ENCODE measurements around the gene BTBD19. TPM values are rescaled to one million over a fixed set of nuclear protein-coding genes. Genes with fewer than 3 reads are reported as not detected.
A peak's percentile ranks its signal among the peaks of the same experiment; 100 is the strongest.

BTBD19 gene
- total and polyA plus RNA-seq, 2 of the 4 experiments (the other 2 are of a cell fraction), result 0.90 to 17.2 TPM

DNA sequence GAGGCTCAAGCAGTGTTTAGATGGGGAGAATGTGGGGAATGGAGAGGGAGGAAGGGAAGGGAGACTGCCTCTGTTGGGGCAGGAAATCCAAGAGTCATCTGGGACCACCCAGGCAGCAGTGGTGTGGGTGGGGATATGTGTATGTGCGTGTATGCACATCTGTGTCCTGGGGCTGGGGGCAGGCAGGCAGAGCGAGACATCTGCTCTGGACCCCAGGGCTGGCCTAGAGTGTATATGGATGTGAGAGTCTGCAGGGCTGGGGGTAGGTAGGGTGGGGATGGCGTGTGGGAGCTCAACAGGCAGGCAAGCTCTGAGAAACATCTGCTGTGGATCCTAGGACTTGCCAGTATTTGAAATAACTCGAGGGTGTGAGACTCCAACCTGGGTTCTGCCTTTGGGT, 31.3 kb downstream of the BTBD19 start:
- Histone ChIP-seq H2BK5ac (ENCODE audit: low read depth, low read length, poor library complexity, severe bottlenecking) (no peak overlapping the region), H4K5ac (ENCODE audit: low read depth, low read length) (no peak overlapping the region), H3K23ac (ENCODE audit: low read depth, low read length) (no peak overlapping the region), H2BK120ac (ENCODE audit: low read depth, low read length) (no peak overlapping the region), H2AK9ac (replicated peaks; ENCODE audit: low read depth, low read length, poor library complexity) (no peak overlapping the region), H3K4me3 (ENCODE audit: insufficient read depth, low read depth, low read length) (no peak overlapping the region), H3K4ac (ENCODE audit: low read depth, low read length) (no peak overlapping the region), H3K18ac (ENCODE audit: low read depth, low read length) (no peak overlapping the region), H3K79me1 (ENCODE audit: low read depth in 1 of 2, low read length in 2 of 2) (no peaks in the 10 kb centered on the region), H2AFZ (replicated peaks; ENCODE audit: low read length, poor library complexity) (peak overlapping the region; percentile 46), H3K27ac (ENCODE audit: insufficient read depth, low read length) (no peak overlapping the region), H3K14ac (replicated peaks; ENCODE audit: low read depth, low read length) (no peak overlapping the region), H3K56ac (ENCODE audit: extremely low read depth, insufficient read depth, low read length) (no peak overlapping the region), H3K9me1 (ENCODE audit: insufficient read depth, low read length) (no peaks in the 10 kb centered on the region), H4K8ac (ENCODE audit: low read depth in 2 of 2, low read length in 2 of 2) (no peak overlapping the region), H3K4me2 (ENCODE audit: low read depth, low read length) (no peak overlapping the region), H2BK20ac (ENCODE audit: low read depth, low read length) (no peak overlapping the region), H4K91ac (ENCODE audit: insufficient read depth, low read depth, low read length) (no peak overlapping the region), H2AK5ac (ENCODE audit: low read depth, low read length) (no peak overlapping the region), H3K4me1 (ENCODE audit: control insufficient read depth, insufficient read depth, low read length) (no peaks in the 10 kb centered on the region), H4K20me1 (ENCODE audit: insufficient read depth, low read length) (no peaks in the 10 kb centered on the region), H3K9me3 (ENCODE audit: control insufficient read depth, insufficient read depth, low read length) (no peaks in the 10 kb centered on the region), H3K27me3 (ENCODE audit: control insufficient read depth, insufficient read depth, low read length) (no peaks in the 10 kb centered on the region; the same call in 1 of the 2 replicates), H2BK15ac (ENCODE audit: low read depth, low read length) (no peak overlapping the region), H3K36me3 (ENCODE audit: control insufficient read depth, insufficient read depth, low read length) (no peaks in the 10 kb centered on the region), H3K9ac (ENCODE audit: low read depth, low read length) (no peak overlapping the region)
- in situ Hi-C loops (cut with MboI; ENCODE audit: low sequenced_read_pairs) (loop anchor here (10.0 kb wide), 1 partner anchor 465 kb away; no protein-coding TSS in a partner anchor), intact Hi-C loops (cut with micrococcal nuclease) (loop anchor here (5.0 kb wide), 2 partner anchors 148 to 463 kb away; partner anchors contain the start of gene EIF2B3), dilution Hi-C loops (cut with HindIII; ENCODE audit: low sequenced_read_pairs, unreplicated experiment) (no loop called here)
- ChIA-PET POLR2A (ENCODE audit: unreplicated experiment) (no interaction called here), CTCF (no interaction called here)
- no TSS peak for BruUV-seq (replicated peaks)
- DNase-seq (no peak), ATAC-seq (ENCODE audit: low read depth) (no peak)
- WGBS, 2 experiments (ENCODE audit: extremely low coverage in 2 of 2, insufficient read length in 1 of 2), result no CpG with 5 or more reads among the region's 4 CpGs
- TF ChIP-seq MAFK (IDR thresholded peaks at IDR 0.05; ENCODE audit: low read depth, low read length), result no peak
- TF ChIP-seq, protein P1, sequence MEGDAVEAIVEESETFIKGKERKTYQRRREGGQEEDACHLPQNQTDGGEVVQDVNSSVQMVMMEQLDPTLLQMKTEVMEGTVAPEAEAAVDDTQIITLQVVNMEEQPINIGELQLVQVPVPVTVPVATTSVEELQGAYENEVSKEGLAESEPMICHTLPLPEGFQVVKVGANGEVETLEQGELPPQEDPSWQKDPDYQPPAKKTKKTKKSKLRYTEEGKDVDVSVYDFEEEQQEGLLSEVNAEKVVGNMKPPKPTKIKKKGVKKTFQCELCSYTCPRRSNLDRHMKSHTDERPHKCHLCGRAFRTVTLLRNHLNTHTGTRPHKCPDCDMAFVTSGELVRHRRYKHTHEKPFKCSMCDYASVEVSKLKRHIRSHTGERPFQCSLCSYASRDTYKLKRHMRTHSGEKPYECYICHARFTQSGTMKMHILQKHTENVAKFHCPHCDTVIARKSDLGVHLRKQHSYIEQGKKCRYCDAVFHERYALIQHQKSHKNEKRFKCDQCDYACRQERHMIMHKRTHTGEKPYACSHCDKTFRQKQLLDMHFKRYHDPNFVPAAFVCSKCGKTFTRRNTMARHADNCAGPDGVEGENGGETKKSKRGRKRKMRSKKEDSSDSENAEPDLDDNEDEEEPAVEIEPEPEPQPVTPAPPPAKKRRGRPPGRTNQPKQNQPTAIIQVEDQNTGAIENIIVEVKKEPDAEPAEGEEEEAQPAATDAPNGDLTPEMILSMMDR (conservative IDR thresholded peaks at IDR 0.05; ENCODE audit: low read depth, low read length), result no peak
- no peak for TF ChIP-seq SMC3 (IDR thresholded peaks at IDR 0.05; ENCODE audit: low read depth, low read length)
- TF ChIP-seq NFE2L2 (IDR thresholded peaks at IDR 0.05; ENCODE audit: low read depth, low read length), result no peak
- TF ChIP-seq BHLHE40 (IDR thresholded peaks at IDR 0.05; ENCODE audit: low read depth, low read length), result no peak
- TF ChIP-seq MAZ (IDR thresholded peaks at IDR 0.05; ENCODE audit: borderline replicate concordance, low read depth, low read length), result no peak
- no peak for TF ChIP-seq RFX5 (IDR thresholded peaks at IDR 0.05; ENCODE audit: low read depth, low read length)
- no peak for TF ChIP-seq RAD21 (IDR thresholded peaks at IDR 0.05; ENCODE audit: low read length)
- TF ChIP-seq, protein P2, sequence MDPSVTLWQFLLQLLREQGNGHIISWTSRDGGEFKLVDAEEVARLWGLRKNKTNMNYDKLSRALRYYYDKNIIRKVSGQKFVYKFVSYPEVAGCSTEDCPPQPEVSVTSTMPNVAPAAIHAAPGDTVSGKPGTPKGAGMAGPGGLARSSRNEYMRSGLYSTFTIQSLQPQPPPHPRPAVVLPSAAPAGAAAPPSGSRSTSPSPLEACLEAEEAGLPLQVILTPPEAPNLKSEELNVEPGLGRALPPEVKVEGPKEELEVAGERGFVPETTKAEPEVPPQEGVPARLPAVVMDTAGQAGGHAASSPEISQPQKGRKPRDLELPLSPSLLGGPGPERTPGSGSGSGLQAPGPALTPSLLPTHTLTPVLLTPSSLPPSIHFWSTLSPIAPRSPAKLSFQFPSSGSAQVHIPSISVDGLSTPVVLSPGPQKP (IDR thresholded peaks at IDR 0.05; ENCODE audit: borderline replicate concordance, low read depth, low read length), result no peak
- TF ChIP-seq RCOR1 (IDR thresholded peaks at IDR 0.05; ENCODE audit: insufficient replicate concordance, low read length), result no peak
- no peak for TF ChIP-seq POLR2A (IDR thresholded peaks at IDR 0.05; ENCODE audit: low read depth, low read length)
- no peak for TF ChIP-seq CHD1 (IDR thresholded peaks at IDR 0.05; ENCODE audit: low read depth, low read length)
- TF ChIP-seq, protein P3, sequence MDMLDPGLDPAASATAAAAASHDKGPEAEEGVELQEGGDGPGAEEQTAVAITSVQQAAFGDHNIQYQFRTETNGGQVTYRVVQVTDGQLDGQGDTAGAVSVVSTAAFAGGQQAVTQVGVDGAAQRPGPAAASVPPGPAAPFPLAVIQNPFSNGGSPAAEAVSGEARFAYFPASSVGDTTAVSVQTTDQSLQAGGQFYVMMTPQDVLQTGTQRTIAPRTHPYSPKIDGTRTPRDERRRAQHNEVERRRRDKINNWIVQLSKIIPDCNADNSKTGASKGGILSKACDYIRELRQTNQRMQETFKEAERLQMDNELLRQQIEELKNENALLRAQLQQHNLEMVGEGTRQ (IDR thresholded peaks at IDR 0.05; ENCODE audit: low read depth, low read length), result no peak
- TF ChIP-seq CEBPB (IDR thresholded peaks at IDR 0.05; ENCODE audit: low read depth, low read length), result no peak
- no peak for TF ChIP-seq FOS (IDR thresholded peaks at IDR 0.05; ENCODE audit: low read depth, low read length)
- TF ChIP-seq MXI1 (IDR thresholded peaks at IDR 0.05; ENCODE audit: borderline replicate concordance, low read depth, low read length), result no peak

Measured in IMR-90 (cell line).